ENCODE data around the gene DHX35.

The DHX35 gene

DNA sequence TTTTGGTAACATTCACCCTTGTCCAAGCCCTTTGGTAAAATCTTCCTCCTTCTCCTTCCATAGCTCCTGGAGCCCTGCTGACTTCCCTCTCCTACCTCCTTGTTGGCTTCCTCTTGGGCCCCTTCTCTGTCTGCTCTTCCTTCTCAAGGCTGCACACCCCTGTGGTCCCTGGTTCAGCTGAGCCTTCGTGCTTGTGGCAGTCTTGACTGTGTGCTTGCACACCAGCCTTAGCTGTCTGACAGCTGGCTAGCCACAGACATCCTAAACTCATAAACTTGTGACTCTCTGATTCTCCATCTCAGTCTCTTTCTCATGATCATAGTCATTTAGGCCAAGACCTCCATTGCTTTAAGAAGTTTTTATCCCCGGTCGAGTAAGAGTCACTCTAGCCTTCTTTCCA lies 37.1 kb downstream of the DHX35 start:
- Histone ChIP-seq H3K9me3 (ENCODE audit: control insufficient read depth in 1 of 2, low read length in 2 of 2) (no peaks in the 10 kb centered on the region), H3K4me1 (ENCODE audit: control insufficient read depth in 1 of 2, insufficient read depth in 2 of 2, low read length in 2 of 2) (no peaks in the 10 kb centered on the region), H3K36me3 (ENCODE audit: control insufficient read depth in 1 of 2, insufficient read depth in 2 of 2, low read length in 2 of 2) (peaks cover 40 to 76% of the 10 kb centered on the region in 2 donors), H3K27ac (ENCODE audit: low read length) (no peak overlapping the region), H3K4me3 (ENCODE audit: low read depth in 1 of 2, low read length in 2 of 2) (no peak overlapping the region), H3K27me3 (ENCODE audit: low read depth, low read length) (no peaks in the 10 kb centered on the region)

DNA sequence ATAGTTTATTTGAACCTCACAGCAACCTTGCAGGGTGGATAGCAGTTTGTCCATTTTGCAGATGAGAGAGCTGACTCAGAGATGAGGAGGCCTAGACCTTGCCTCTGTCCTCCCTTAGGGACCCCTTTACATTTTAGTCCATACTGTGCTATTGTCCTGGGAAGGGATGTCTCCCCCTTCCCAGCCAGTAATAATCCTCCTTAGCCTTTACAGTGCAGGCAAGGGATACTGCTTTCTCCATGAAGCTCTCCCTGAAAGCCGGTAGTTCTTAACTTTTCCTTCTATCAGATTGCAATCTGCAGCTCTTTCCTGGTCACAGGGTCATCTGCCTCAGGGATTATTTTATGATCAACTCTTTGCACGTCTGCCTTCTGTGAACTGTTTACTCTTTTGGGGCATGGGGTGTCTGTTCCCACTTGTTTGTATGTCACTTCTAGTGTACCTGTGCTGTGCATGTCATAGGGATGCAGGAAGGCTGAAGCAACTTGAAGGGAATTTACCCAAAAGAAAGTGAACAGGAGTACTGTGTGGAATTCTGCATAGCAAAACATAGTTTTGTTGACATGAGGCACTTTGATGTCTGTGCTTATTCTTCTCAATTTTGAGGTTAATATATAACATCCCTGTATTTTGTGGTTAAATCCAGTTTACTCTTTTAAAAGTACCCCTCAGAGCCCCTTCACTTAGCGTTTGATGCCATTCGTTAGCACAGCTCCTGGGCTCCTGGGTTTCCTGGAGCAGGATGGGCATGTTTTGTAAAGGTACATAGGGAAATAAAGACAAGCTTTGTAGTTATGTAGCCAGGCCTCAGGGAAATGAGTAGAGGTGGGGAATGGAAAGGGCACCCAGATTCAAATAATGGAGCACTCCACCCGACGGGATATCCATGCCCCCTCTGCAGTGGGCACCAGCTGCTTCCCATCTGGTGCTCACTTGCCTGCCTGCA lies 38.1 kb downstream of the DHX35 start:
- Histone ChIP-seq H3K36me3 (ENCODE audit: control insufficient read depth in 1 of 2, insufficient read depth in 2 of 2, low read length in 2 of 2) (peaks cover 43 to 72% of the 10 kb centered on the region in 2 donors), H3K27me3 (ENCODE audit: low read depth, low read length) (no peaks in the 10 kb centered on the region), H3K27ac (ENCODE audit: low read length) (no peak overlapping the region), H3K4me3 (ENCODE audit: low read depth in 1 of 2, low read length in 2 of 2) (no peak overlapping the region), H3K4me1 (ENCODE audit: control insufficient read depth in 1 of 2, insufficient read depth in 2 of 2, low read length in 2 of 2) (peaks cover 0 to 4% of the 10 kb centered on the region in 2 donors), H3K9me3 (ENCODE audit: control insufficient read depth in 1 of 2, low read length in 2 of 2) (no peaks in the 10 kb centered on the region)

DNA sequence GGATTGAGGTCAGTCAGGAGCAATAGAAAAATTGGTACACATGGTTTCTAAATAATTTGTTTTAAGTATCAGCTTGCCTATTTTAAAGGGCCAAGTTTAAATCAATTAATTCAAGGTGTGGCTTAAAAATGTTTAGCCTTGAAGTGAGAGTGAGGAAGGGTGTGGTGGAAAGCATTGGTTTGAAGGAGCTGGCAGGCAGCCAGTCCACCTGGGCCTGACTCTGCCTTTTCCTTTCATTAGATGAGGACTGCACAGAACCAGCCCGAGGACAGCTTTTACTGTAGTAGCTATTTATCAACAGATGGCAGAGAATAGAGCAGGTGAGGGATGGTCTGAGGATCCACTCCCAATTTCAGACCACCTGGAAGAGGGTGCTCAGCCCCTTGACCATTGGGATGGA lies 42.4 kb downstream of the DHX35 start:
- Histone ChIP-seq H3K27ac (ENCODE audit: low read length) (no peak overlapping the region), H3K36me3 (ENCODE audit: control insufficient read depth in 1 of 2, insufficient read depth in 2 of 2, low read length in 2 of 2) (peaks cover 57 to 76% of the 10 kb centered on the region in 2 donors), H3K27me3 (ENCODE audit: low read depth, low read length) (no peaks in the 10 kb centered on the region), H3K9me3 (ENCODE audit: control insufficient read depth in 1 of 2, low read length in 2 of 2) (no peaks in the 10 kb centered on the region), H3K4me1 (ENCODE audit: control insufficient read depth in 1 of 2, insufficient read depth in 2 of 2, low read length in 2 of 2) (peaks cover 0 to 4% of the 10 kb centered on the region in 2 donors), H3K4me3 (ENCODE audit: low read depth in 1 of 2, low read length in 2 of 2) (no peak overlapping the region)

DNA sequence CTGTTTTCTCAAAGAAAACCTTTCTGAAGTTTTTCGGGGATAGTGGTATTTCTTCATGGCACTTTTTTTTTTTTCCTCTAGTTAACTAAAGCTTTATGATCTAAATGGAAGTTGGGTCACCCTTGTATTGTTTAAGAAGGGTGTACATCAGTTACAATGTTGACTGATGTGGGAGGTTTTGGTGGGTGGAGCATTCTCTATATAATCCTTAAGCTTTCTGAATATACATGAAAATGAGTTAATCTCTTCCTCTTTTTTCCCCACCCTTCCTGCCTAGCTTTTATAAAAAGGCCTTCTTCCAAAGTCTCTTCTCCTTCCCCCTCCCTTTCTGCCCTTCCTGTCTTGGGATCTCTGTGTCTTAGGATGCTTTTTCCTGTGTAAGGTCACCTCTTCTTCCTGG lies 47.2 kb downstream of the DHX35 start:
- peaks cover 0 to 4% of the 10 kb centered on the region in 2 donors for H3K4me1 ChIP-seq (ENCODE audit: control insufficient read depth in 1 of 2, insufficient read depth in 2 of 2, low read length in 2 of 2)
- H3K36me3 ChIP-seq (ENCODE audit: control insufficient read depth in 1 of 2, insufficient read depth in 2 of 2, low read length in 2 of 2) = peaks cover 49 to 50% of the 10 kb centered on the region in 2 donors
- no peak overlapping the region for H3K27ac ChIP-seq (ENCODE audit: low read length)
- no peaks in the 10 kb centered on the region for H3K9me3 ChIP-seq (ENCODE audit: control insufficient read depth in 1 of 2, low read length in 2 of 2)
- H3K4me3 ChIP-seq (ENCODE audit: low read depth in 1 of 2, low read length in 2 of 2) = no peak overlapping the region
- H3K27me3 ChIP-seq (ENCODE audit: low read depth, low read length) = no peaks in the 10 kb centered on the region

DNA sequence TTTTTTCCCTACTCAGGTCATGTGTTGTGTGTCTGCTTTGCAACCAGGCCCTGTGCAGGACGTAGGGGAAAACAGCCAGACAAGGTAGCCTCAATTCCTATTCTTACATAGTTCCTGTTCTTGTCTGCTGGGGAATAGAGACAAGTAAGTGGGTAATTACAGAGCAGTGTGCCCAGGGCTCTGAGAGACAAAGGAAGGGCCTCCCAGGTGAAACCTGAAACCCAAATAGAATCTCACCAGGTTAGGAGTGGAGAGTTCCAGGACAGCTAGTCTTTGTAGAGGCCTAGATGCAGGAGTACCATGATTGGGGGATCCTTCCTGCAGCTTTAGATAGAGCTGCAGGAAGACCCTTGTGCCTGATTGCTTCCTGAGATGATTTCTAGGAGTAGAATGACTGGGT lies 48.4 kb downstream of the DHX35 start:
- Histone ChIP-seq H3K4me1 (ENCODE audit: control insufficient read depth in 1 of 2, insufficient read depth in 2 of 2, low read length in 2 of 2) (no peaks in the 10 kb centered on the region), H3K27me3 (ENCODE audit: low read depth, low read length) (no peaks in the 10 kb centered on the region), H3K36me3 (ENCODE audit: control insufficient read depth in 1 of 2, insufficient read depth in 2 of 2, low read length in 2 of 2) (peaks cover 57 to 58% of the 10 kb centered on the region in 2 donors), H3K27ac (ENCODE audit: low read length) (no peak overlapping the region), H3K4me3 (ENCODE audit: low read depth in 1 of 2, low read length in 2 of 2) (no peak overlapping the region), H3K9me3 (ENCODE audit: control insufficient read depth in 1 of 2, low read length in 2 of 2) (no peaks in the 10 kb centered on the region)

DNA sequence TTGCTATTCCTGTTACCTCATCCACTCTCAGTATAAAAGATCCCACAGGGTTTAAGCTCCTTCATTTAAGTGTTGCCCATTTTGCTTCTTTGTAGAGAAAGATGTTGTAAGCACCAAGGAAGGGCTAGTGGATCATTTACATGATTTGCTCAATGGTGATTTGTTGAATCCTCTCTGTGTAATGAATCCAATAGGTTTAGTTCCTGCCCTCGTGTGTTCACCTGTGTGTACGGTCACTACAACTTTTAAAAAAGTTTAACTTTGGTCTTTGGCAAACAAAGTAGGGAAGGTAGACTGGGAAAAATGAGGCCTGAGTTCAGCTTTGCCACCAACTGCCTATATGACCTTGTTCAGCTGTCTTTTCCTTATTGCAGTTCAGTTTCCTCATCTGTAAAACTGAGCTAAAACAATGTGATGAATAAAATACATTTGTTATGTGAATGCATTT lies 51.5 kb downstream of the DHX35 start:
- Histone ChIP-seq H3K27me3 (ENCODE audit: low read depth, low read length) (no peaks in the 10 kb centered on the region), H3K4me3 (ENCODE audit: low read depth in 1 of 2, low read length in 2 of 2) (no peak overlapping the region), H3K36me3 (ENCODE audit: control insufficient read depth in 1 of 2, insufficient read depth in 2 of 2, low read length in 2 of 2) (peaks cover 45 to 55% of the 10 kb centered on the region in 2 donors), H3K9me3 (ENCODE audit: control insufficient read depth in 1 of 2, low read length in 2 of 2) (no peaks in the 10 kb centered on the region), H3K4me1 (ENCODE audit: control insufficient read depth in 1 of 2, insufficient read depth in 2 of 2, low read length in 2 of 2) (no peaks in the 10 kb centered on the region), H3K27ac (ENCODE audit: low read length) (no peak overlapping the region)

DNA sequence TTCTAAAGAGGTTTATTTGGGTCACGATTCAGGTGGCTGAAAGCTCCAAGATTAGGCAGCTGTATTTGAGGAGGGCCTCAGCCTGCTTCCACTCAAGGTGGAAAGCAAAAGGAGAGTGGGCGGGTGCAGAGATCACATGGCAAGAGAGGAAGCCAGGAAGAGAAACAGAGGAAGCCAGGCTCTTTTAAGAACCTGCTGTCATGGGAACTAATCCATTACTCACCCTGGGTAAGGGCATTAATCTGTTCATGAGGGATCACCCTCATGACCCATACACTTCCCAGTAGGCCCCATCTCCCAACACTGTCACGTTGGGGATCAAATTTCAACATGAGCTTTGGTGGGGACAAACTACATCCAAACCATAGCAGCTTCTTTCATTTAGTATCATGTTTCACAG lies 53.9 kb downstream of the DHX35 start:
- Histone ChIP-seq H3K36me3 (ENCODE audit: control insufficient read depth in 1 of 2, insufficient read depth in 2 of 2, low read length in 2 of 2) (peaks cover 32 to 52% of the 10 kb centered on the region in 2 donors), H3K9me3 (ENCODE audit: control insufficient read depth in 1 of 2, low read length in 2 of 2) (no peaks in the 10 kb centered on the region), H3K4me1 (ENCODE audit: control insufficient read depth in 1 of 2, insufficient read depth in 2 of 2, low read length in 2 of 2) (no peaks in the 10 kb centered on the region), H3K27me3 (ENCODE audit: low read depth, low read length) (no peaks in the 10 kb centered on the region), H3K4me3 (ENCODE audit: low read depth in 1 of 2, low read length in 2 of 2) (no peak overlapping the region), H3K27ac (ENCODE audit: low read length) (no peak overlapping the region)

DNA sequence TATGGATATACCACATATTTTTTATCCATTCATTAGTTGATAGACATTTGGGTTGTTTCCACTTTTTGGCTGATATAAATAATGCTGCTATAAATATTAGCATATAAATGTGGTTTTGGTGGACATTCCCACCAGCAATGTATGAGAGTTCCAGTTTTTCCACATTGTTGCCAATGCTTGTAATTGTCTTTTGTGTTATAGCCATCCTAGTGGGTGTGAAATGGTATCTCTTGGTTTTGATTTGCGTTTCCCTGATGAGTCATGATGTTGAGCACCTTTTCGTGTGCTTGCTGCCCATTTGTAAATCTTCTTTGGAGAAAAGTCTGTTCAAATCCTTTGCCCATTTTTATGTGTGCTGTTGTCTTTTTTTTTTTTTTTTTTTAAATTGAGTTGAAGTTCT lies 54.4 kb downstream of the DHX35 start:
- Histone ChIP-seq H3K27me3 (ENCODE audit: low read depth, low read length) (no peaks in the 10 kb centered on the region), H3K4me3 (ENCODE audit: low read depth in 1 of 2, low read length in 2 of 2) (no peak overlapping the region), H3K9me3 (ENCODE audit: control insufficient read depth in 1 of 2, low read length in 2 of 2) (no peaks in the 10 kb centered on the region), H3K36me3 (ENCODE audit: control insufficient read depth in 1 of 2, insufficient read depth in 2 of 2, low read length in 2 of 2) (peaks cover 32 to 54% of the 10 kb centered on the region in 2 donors), H3K27ac (ENCODE audit: low read length) (no peak overlapping the region), H3K4me1 (ENCODE audit: control insufficient read depth in 1 of 2, insufficient read depth in 2 of 2, low read length in 2 of 2) (no peaks in the 10 kb centered on the region)

DNA sequence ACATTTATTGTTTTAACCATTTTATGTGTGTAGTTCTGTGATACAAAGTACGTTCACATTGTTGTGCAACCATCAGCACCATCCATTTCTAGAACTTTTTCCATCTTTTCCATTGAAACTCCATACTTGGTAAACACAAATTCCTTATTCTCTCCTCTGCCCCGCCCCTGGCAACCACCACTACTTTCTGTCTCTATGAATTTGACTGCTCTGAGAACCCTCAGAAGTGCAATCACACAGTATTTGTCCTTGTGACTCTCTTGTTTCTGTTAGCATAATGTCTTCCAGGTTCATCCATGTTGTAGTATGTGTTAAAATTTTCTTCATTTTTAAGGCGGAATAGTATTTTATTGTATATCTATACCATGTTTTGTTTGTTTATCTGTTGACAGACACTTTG lies 56.9 kb downstream of the DHX35 start:
- H3K36me3 ChIP-seq (ENCODE audit: control insufficient read depth in 1 of 2, insufficient read depth in 2 of 2, low read length in 2 of 2) = peaks cover 44 to 73% of the 10 kb centered on the region in 2 donors
- H3K4me1 ChIP-seq (ENCODE audit: control insufficient read depth in 1 of 2, insufficient read depth in 2 of 2, low read length in 2 of 2) = no peaks in the 10 kb centered on the region

DNA sequence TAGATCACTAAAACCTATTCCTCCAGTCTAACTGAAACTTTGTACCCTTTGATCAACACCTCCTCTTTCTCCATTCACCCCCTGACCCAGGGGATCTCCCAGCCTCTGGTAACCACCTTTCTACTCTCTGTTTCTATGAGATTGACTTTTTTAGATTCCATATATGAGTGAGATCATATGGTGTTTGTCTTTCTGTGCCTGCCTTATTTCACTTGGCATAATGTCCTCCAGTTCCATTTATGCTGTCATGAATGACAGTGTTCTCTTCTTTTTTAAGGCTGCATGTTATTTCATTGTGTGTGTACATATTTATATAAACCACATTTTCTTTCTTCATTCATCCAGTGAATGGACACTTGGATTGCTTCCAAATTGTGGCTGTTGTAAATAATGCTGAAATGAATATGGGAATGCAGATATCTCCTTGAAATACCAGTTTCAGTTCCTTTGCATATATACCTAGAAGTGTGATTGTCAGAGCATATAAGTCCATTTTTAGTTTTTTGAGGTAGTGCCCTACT lies 57.7 kb downstream of the DHX35 start:
- Histone ChIP-seq H3K9me3 (ENCODE audit: control insufficient read depth in 1 of 2, low read length in 2 of 2) (no peaks in the 10 kb centered on the region), H3K36me3 (ENCODE audit: control insufficient read depth in 1 of 2, insufficient read depth in 2 of 2, low read length in 2 of 2) (peaks cover 47 to 68% of the 10 kb centered on the region in 2 donors)

More for the DNA sequence above, 56.9 kb downstream of the DHX35 start:
- no peak overlapping the region for H3K4me3 ChIP-seq (ENCODE audit: low read depth in 1 of 2, low read length in 2 of 2)
- H3K9me3 ChIP-seq (ENCODE audit: control insufficient read depth in 1 of 2, low read length in 2 of 2) = no peaks in the 10 kb centered on the region
- no peaks in the 10 kb centered on the region for H3K27me3 ChIP-seq (ENCODE audit: low read depth, low read length)
- no peak overlapping the region for H3K27ac ChIP-seq (ENCODE audit: low read length)

DNA sequence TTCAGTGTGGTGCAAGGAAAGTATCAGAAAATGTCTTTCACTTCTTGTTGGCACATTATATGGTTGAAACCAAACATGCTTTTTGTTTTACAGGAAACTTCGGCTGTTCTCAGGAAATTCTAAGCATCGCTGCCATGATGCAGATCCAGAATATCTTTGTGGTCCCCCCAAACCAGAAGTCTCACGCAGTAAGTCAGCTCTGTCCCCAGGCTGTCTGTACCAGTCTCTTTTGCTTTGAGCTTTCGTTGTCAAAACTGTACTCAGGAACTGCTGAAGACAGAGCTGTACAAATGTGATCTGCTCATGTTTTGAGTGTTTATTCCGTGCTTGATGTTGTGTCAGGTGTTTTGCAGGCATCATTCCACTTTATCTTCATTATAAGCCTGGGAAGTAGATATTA lies 59.6 kb downstream of the DHX35 start:
- Histone ChIP-seq H3K4me1 (ENCODE audit: control insufficient read depth in 1 of 2, insufficient read depth in 2 of 2, low read length in 2 of 2) (no peaks in the 10 kb centered on the region), H3K4me3 (ENCODE audit: low read depth in 1 of 2, low read length in 2 of 2) (no peak overlapping the region), H3K27ac (ENCODE audit: low read length) (no peak overlapping the region), H3K9me3 (ENCODE audit: control insufficient read depth in 1 of 2, low read length in 2 of 2) (no peaks in the 10 kb centered on the region), H3K27me3 (ENCODE audit: low read depth, low read length) (no peaks in the 10 kb centered on the region), H3K36me3 (ENCODE audit: control insufficient read depth in 1 of 2, insufficient read depth in 2 of 2, low read length in 2 of 2) (peaks cover 41 to 63% of the 10 kb centered on the region in 2 donors)

More for the DNA sequence above, 57.7 kb downstream of the DHX35 start:
- no peak overlapping the region for H3K4me3 ChIP-seq (ENCODE audit: low read depth in 1 of 2, low read length in 2 of 2)
- H3K27me3 ChIP-seq (ENCODE audit: low read depth, low read length) = no peaks in the 10 kb centered on the region
- no peak overlapping the region for H3K27ac ChIP-seq (ENCODE audit: low read length)
- H3K4me1 ChIP-seq (ENCODE audit: control insufficient read depth in 1 of 2, insufficient read depth in 2 of 2, low read length in 2 of 2) = no peaks in the 10 kb centered on the region
